Mononuclear cell (primary cell): ENCODE results near the gene ATP1B3. TPM values are rescaled to one million over a fixed set of nuclear protein-coding genes. Genes with fewer than 3 reads are reported as not detected.
"Not testable (repeated sequence)": the region's sequence is repeated elsewhere in the genome, so short reads cannot be mapped to it uniquely, and the experiment has no call there.

ENCODE experiments used
- H3K27me3 ChIP-seq: 2 replicates; pipeline ENCODE4 v1.6.0; 2011; ENCODE audit warnings: low read length, control low read depth; ENCODE audit not compliant: insufficient read depth
- H3K4me1 ChIP-seq: 2 replicates; pipeline ENCODE4 v1.5.1; 2011; ENCODE audit warnings: mild to moderate bottlenecking, low read length, control low read depth; ENCODE audit not compliant: insufficient read depth
- H3K4me3 ChIP-seq: 2 replicates; pipeline ENCODE4 v1.5.1; 2011; ENCODE audit warnings: mild to moderate bottlenecking, low read length, moderate library complexity
- H3K9me3 ChIP-seq: 2 replicates; pipeline ENCODE4 v1.5.1; 2011; ENCODE audit warnings: low read depth, mild to moderate bottlenecking, control low read depth, low read length
- total RNA-seq: library from RNA; depleted of rRNA; stranded (reverse); fragments of >200 nt; gene quantifications from one replicate; pipeline ENCODE4 v1.2.3, GENCODE V29; 2012

Gene ATP1B3
- total RNA-seq, 1 donor: 16.8 TPM

- no peak overlapping the region for H3K4me3 ChIP-seq
- no peaks in the 10 kb centered on the region for H3K9me3 ChIP-seq
- H3K4me1 ChIP-seq: no peaks in the 10 kb centered on the region
- no peaks in the 10 kb centered on the region for H3K27me3 ChIP-seq
Measured at GRCh38 chr3:141909408-141909807, 33.0 kb downstream of the ATP1B3 start.

GRCh38 chr3:141909986-141910385, 33.5 kb downstream of the ATP1B3 start:
- H3K4me1 ChIP-seq, H3K27me3 ChIP-seq, H3K4me3 ChIP-seq, H3K9me3 ChIP-seq: not testable (repeated sequence)

- Histone ChIP-seq H3K27me3 (no peaks in the 10 kb centered on the region), H3K4me1 (no peaks in the 10 kb centered on the region), H3K9me3 (no peaks in the 10 kb centered on the region), H3K4me3 (no peak overlapping the region)
Measured at GRCh38 chr3:141913150-141913811, 36.8 kb downstream of the ATP1B3 start.

- Histone ChIP-seq H3K9me3 (no peaks in the 10 kb centered on the region), H3K4me1 (no peaks in the 10 kb centered on the region), H3K27me3 (no peaks in the 10 kb centered on the region), H3K4me3 (no peak overlapping the region)
Measured at GRCh38 chr3:141914311-141914710, 37.9 kb downstream of the ATP1B3 start.

GRCh38 chr3:141915016-141915415, 38.6 kb downstream of the ATP1B3 start:
- no peaks in the 10 kb centered on the region for H3K9me3 ChIP-seq
- no peak overlapping the region for H3K4me3 ChIP-seq
- H3K4me1 ChIP-seq: no peaks in the 10 kb centered on the region
- no peaks in the 10 kb centered on the region for H3K27me3 ChIP-seq

- Histone ChIP-seq H3K4me3 (no peak overlapping the region), H3K27me3 (no peaks in the 10 kb centered on the region), H3K4me1 (no peaks in the 10 kb centered on the region), H3K9me3 (no peaks in the 10 kb centered on the region)
Measured at GRCh38 chr3:141915766-141916165, 39.3 kb downstream of the ATP1B3 start.

GRCh38 chr3:141920701-141921100, 44.3 kb downstream of the ATP1B3 start:
- Histone ChIP-seq H3K9me3 (no peaks in the 10 kb centered on the region), H3K4me3 (no peak overlapping the region), H3K27me3 (no peaks in the 10 kb centered on the region), H3K4me1 (no peaks in the 10 kb centered on the region)

- H3K9me3 ChIP-seq: no peaks in the 10 kb centered on the region
- H3K4me3 ChIP-seq: no peak overlapping the region
- no peaks in the 10 kb centered on the region for H3K27me3 ChIP-seq
- H3K4me1 ChIP-seq: no peaks in the 10 kb centered on the region
Measured at GRCh38 chr3:141921316-141921715, 44.9 kb downstream of the ATP1B3 start.

- not testable (repeated sequence) for H3K9me3 ChIP-seq, H3K27me3 ChIP-seq, H3K4me1 ChIP-seq, H3K4me3 ChIP-seq
Measured at GRCh38 chr3:141925677-141926076, 49.2 kb downstream of the ATP1B3 start.

GRCh38 chr3:141926929-141927328, 50.5 kb downstream of the ATP1B3 start:
- H3K4me3 ChIP-seq: no peak overlapping the region
- H3K27me3 ChIP-seq: no peaks in the 10 kb centered on the region
- no peaks in the 10 kb centered on the region for H3K4me1 ChIP-seq
- no peaks in the 10 kb centered on the region for H3K9me3 ChIP-seq

- no peaks in the 10 kb centered on the region for H3K4me1 ChIP-seq
- H3K27me3 ChIP-seq: no peaks in the 10 kb centered on the region
- H3K4me3 ChIP-seq: no peak overlapping the region
- no peaks in the 10 kb centered on the region for H3K9me3 ChIP-seq
Measured at GRCh38 chr3:141928631-141929270, 52.3 kb downstream of the ATP1B3 start.

GRCh38 chr3:141929341-141929995, 53.0 kb downstream of the ATP1B3 start:
- Histone ChIP-seq H3K27me3 (no peaks in the 10 kb centered on the region), H3K9me3 (no peaks in the 10 kb centered on the region), H3K4me1 (no peaks in the 10 kb centered on the region), H3K4me3 (no peak overlapping the region)

- H3K4me1 ChIP-seq: no peaks in the 10 kb centered on the region
- H3K27me3 ChIP-seq: no peaks in the 10 kb centered on the region
- H3K9me3 ChIP-seq: no peaks in the 10 kb centered on the region
Measured at GRCh38 chr3:141930801-141931200, 54.4 kb downstream of the ATP1B3 start.

GRCh38 chr3:141933421-141934300, 57.2 kb downstream of the ATP1B3 start:
- no peaks in the 10 kb centered on the region for H3K9me3 ChIP-seq
- no peak overlapping the region for H3K4me3 ChIP-seq
- H3K27me3 ChIP-seq: no peaks in the 10 kb centered on the region
- H3K4me1 ChIP-seq: no peaks in the 10 kb centered on the region

More at GRCh38 chr3:141930801-141931200, 54.4 kb downstream of the ATP1B3 start:
- no peak overlapping the region for H3K4me3 ChIP-seq

GRCh38 chr3:141934354-141934753, 57.9 kb downstream of the ATP1B3 start:
- Histone ChIP-seq H3K27me3 (no peaks in the 10 kb centered on the region), H3K4me3 (no peak overlapping the region), H3K4me1 (no peaks in the 10 kb centered on the region), H3K9me3 (no peaks in the 10 kb centered on the region)
